Measurements from ENCODE around the gene RNF181.
A peak's percentile ranks its signal among the peaks of the same experiment; 100 is the strongest.
"Not testable (repeated sequence)": the region's sequence is repeated elsewhere in the genome, so short reads cannot be mapped to it uniquely, and the experiment has no call there.

Gene RNF181

DNA sequence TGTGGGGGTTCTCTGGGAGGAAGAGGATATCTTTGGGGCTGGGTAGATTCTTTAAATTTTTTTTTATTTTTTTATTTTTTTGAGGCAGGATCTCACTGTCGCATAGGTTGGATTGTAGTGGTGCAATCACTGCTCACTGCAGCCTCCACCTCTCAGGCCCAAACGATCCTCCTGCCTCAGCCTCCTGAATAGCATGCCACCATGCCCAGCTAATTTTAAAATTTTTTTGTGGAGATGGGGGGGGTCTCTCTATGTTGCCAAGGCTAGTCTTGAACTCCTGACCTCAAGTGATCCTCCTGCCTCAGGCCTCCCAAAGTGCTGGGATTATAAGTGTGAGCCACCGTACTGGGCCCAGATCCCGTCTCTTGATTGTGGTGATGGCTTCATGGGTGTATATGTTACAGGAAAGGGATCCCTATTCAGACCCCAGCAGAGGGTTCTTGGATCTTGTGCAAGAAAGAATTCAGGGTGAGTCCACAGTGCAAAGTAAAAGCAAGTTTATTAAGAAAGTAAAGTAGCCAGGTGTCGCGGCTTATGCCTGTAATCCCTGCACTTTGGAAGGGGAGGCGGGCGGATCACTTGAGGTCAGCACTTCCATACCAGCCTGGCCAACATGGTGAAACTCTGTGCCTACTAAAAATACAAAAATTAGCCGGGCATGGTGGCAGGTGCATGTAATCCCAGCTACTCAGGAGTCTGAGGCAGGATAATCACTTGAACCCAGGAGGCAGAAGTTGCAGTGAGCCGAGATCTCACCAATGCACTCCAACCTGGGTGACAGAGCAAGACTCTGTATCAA lies 18.4 kb downstream of the RNF181 start:
- Histone ChIP-seq H3K9ac (ENCODE audit: low read length) (no peak overlapping the region), H3K36me3 (ENCODE audit: control insufficient read depth, insufficient read depth, low read length) (no peaks in the 10 kb centered on the region), H3K27me3 (ENCODE audit: control insufficient read depth, insufficient read depth, low read length) (no peaks in the 10 kb centered on the region), H3K9me3 (ENCODE audit: control insufficient read depth, low read length) (no peaks in the 10 kb centered on the region), H3K4me1 (ENCODE audit: control insufficient read depth, insufficient read depth, low read length) (peaks cover 14% of the 10 kb centered on the region), H3K4me3 (ENCODE audit: low read length) (no peak overlapping the region)

DNA sequence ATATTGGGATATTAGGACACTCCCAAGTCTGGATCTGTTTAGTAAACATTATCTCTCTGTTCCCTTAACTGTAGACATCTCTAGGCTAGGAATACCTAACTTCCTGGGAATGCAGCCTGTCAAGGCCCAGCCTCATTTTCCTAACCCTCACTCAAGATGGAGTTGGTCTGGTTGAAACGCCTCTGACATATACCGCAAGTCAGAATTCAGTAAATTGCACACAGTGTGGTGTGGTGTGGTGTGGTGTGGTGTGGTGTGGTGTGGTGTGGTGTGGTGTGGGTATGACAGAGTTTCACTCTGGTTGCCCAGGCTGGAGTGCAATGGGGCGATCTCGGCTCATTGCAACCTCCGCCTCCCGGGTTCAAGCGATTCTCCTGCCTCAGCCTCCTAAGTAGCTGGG lies 19.2 kb downstream of the RNF181 start:
- not testable (repeated sequence) for H3K27me3 ChIP-seq (ENCODE audit: control insufficient read depth, insufficient read depth, low read length); H3K9me3 ChIP-seq (ENCODE audit: control insufficient read depth, low read length); H3K36me3 ChIP-seq (ENCODE audit: control insufficient read depth, insufficient read depth, low read length); H3K4me3 ChIP-seq (ENCODE audit: low read length); H3K9ac ChIP-seq (ENCODE audit: low read length)
- H3K4me1 ChIP-seq (ENCODE audit: control insufficient read depth, insufficient read depth, low read length) = peaks cover 14% of the 10 kb centered on the region

DNA sequence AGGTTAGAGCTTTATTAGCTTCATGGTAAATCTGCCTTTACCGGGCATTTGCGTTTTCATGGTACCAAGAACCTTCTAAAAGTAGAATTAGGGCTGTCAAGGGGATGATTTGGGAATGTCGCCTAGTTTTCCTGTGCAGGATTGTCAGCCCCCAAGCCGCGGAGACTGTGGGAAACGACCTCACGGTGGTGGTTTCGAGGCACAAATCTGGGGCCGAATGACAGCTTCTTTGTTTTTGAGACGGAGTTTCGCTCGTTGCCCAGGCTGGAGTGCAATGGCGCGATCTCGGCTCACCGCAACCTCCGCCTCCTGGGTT lies 19.8 kb downstream of the RNF181 start:
- Histone ChIP-seq H3K36me3 (ENCODE audit: control insufficient read depth, insufficient read depth, low read length) (no peaks in the 10 kb centered on the region), H3K9me3 (ENCODE audit: control insufficient read depth, low read length) (no peaks in the 10 kb centered on the region), H3K27me3 (ENCODE audit: control insufficient read depth, insufficient read depth, low read length) (no peaks in the 10 kb centered on the region), H3K4me3 (ENCODE audit: low read length) (no peak overlapping the region), H3K9ac (ENCODE audit: low read length) (peak overlapping the region; percentile 89), H3K4me1 (ENCODE audit: control insufficient read depth, insufficient read depth, low read length) (peaks cover 10% of the 10 kb centered on the region)

DNA sequence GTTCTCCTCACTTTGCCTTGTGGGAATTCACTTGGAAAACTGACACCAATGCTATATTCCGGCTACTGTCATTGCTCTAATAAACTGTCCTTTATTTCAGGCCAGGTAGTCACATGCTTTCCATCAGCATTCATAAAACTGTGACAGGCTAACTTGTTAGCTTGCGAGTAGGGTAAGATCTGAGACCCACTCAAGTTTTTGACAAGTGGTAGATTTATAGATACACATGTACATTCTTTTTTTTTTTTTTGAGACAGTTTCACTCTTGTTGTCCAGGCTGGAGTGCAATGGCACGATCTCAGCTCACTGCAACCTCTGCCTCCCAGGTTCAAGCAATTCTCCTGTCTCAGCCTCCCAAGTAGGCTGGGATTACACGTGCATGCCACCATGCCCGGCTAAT lies 22.2 kb downstream of the RNF181 start:
- not testable (repeated sequence) for H3K9ac ChIP-seq (ENCODE audit: low read length); H3K4me1 ChIP-seq (ENCODE audit: control insufficient read depth, insufficient read depth, low read length); H3K36me3 ChIP-seq (ENCODE audit: control insufficient read depth, insufficient read depth, low read length); H3K4me3 ChIP-seq (ENCODE audit: low read length); H3K27me3 ChIP-seq (ENCODE audit: control insufficient read depth, insufficient read depth, low read length); H3K9me3 ChIP-seq (ENCODE audit: control insufficient read depth, low read length)

DNA sequence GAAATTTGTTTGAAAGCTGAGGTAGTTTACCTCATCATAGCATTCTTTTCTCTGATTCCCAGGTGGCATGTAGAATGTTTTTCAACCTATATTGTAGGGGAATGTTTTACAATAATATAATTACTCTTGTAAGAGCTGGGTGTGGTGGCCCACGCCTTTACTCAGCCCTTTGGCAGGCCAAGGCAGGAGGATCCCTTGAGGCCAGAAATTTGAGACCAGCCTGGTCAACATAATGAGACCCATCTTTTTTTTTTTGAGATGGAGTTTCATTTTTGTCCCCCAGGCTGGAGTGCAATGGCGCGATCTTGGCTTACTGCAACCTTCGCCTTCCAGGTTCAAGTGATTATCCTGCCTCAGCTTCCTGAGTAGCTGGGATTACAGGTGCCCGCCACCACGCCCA lies 24.1 kb downstream of the RNF181 start:
- no peak overlapping the region for H3K4me3 ChIP-seq (ENCODE audit: low read length)
- peaks cover 9% of the 10 kb centered on the region for H3K4me1 ChIP-seq (ENCODE audit: control insufficient read depth, insufficient read depth, low read length)
- no peaks in the 10 kb centered on the region for H3K9me3 ChIP-seq (ENCODE audit: control insufficient read depth, low read length)
- no peak overlapping the region for H3K9ac ChIP-seq (ENCODE audit: low read length)
- peaks cover 11% of the 10 kb centered on the region for H3K36me3 ChIP-seq (ENCODE audit: control insufficient read depth, insufficient read depth, low read length)
- no peaks in the 10 kb centered on the region for H3K27me3 ChIP-seq (ENCODE audit: control insufficient read depth, insufficient read depth, low read length)

DNA sequence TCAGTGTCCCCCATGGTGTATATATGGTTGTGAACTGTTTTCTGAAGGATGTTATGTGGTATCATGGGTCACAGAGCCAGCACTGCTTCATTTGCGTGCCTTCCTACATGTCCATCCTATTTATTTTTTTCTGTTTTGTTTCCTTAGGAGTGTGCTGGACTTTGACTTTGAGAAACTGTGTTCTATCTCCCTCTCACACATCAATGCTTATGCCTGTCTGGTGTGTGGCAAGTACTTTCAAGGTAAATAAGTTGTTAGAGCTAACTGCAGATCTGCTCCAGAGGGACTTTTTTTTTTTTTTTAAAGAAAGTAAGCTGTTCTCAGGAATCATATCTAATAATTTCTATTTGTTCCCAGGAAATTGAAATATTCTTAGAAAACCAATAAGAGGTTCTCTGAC lies 25.8 kb downstream of the RNF181 start:
- H3K4me3 ChIP-seq (ENCODE audit: low read length) = no peak overlapping the region
- H3K36me3 ChIP-seq (ENCODE audit: control insufficient read depth, insufficient read depth, low read length) = peaks cover 11% of the 10 kb centered on the region
- no peaks in the 10 kb centered on the region for H3K27me3 ChIP-seq (ENCODE audit: control insufficient read depth, insufficient read depth, low read length)
- no peaks in the 10 kb centered on the region for H3K9me3 ChIP-seq (ENCODE audit: control insufficient read depth, low read length)
- H3K9ac ChIP-seq (ENCODE audit: low read length) = no peak overlapping the region
- peaks cover 9% of the 10 kb centered on the region for H3K4me1 ChIP-seq (ENCODE audit: control insufficient read depth, insufficient read depth, low read length)

DNA sequence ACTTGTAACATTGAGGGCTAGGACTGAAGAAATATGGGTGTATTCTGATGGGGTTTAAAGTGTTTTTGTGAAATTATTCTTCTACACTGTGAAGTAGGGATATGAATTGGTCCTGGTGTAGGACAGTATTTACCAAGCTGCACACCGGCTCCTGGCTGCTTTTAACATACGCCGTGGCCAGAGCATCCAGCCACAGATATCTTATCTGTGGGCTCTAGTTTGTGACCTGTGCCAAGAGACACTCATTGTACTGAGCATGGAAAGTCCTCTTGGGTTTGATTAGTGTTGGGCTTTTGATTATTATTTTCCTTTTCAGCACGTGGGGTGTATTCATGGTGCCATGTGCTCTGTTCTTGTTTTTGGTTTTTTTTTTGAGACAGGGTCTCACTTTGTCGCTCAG lies 28.4 kb downstream of the RNF181 start:
- Histone ChIP-seq H3K9me3 (ENCODE audit: control insufficient read depth, low read length) (no peaks in the 10 kb centered on the region), H3K27me3 (ENCODE audit: control insufficient read depth, insufficient read depth, low read length) (no peaks in the 10 kb centered on the region), H3K4me3 (ENCODE audit: low read length) (no peak overlapping the region), H3K4me1 (ENCODE audit: control insufficient read depth, insufficient read depth, low read length) (no peaks in the 10 kb centered on the region), H3K9ac (ENCODE audit: low read length) (no peak overlapping the region), H3K36me3 (ENCODE audit: control insufficient read depth, insufficient read depth, low read length) (peaks cover 11% of the 10 kb centered on the region)

DNA sequence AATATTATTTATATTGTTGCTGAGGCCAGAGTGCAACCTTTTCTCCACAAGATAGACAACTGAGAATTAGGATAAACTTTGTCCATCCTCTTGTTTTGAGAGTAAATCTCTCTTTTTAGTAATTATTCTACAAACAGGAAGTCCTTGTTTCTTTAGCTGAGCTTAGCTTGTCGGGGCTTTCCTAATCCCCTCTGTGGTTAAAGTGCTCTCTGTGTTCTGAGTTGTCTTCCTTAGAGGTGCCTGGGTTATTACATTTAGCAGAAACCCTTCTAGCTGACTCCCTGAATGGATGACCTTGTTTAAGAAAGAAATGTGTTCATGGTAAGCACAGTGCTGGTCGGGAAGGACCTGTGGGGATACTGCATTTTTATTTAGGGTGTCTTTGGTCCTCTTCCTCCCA lies 33.1 kb downstream of the RNF181 start:
- Histone ChIP-seq H3K27me3 (ENCODE audit: control insufficient read depth, insufficient read depth, low read length) (no peaks in the 10 kb centered on the region), H3K4me3 (ENCODE audit: low read length) (no peak overlapping the region), H3K4me1 (ENCODE audit: control insufficient read depth, insufficient read depth, low read length) (no peaks in the 10 kb centered on the region), H3K9me3 (ENCODE audit: control insufficient read depth, low read length) (no peaks in the 10 kb centered on the region), H3K36me3 (ENCODE audit: control insufficient read depth, insufficient read depth, low read length) (peaks cover 8% of the 10 kb centered on the region), H3K9ac (ENCODE audit: low read length) (no peak overlapping the region)

DNA sequence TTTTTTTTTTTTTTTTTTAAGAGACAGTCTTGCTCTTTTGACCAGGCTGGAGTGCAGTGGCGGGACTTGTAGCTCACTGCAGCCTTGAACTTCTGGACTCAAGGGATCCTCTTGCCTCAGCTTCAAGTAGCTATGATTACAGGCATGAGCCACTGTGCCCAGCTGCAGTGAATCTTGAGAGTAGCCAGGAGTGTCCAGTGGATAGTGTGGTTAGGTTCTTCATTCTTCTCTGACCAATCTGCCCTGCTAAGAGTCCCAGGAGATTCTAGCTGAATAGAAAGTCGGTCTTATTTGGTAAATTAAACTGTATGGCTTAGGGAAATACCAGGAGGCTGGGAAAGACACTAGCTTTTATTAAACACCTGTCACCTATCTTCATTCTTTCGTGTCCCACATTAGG lies 35.8 kb downstream of the RNF181 start:
- Histone ChIP-seq H3K27me3 (ENCODE audit: control insufficient read depth, insufficient read depth, low read length) (no peaks in the 10 kb centered on the region), H3K4me1 (ENCODE audit: control insufficient read depth, insufficient read depth, low read length) (no peaks in the 10 kb centered on the region), H3K36me3 (ENCODE audit: control insufficient read depth, insufficient read depth, low read length) (no peaks in the 10 kb centered on the region), H3K9ac (ENCODE audit: low read length) (no peak overlapping the region), H3K9me3 (ENCODE audit: control insufficient read depth, low read length) (no peaks in the 10 kb centered on the region), H3K4me3 (ENCODE audit: low read length) (no peak overlapping the region)

DNA sequence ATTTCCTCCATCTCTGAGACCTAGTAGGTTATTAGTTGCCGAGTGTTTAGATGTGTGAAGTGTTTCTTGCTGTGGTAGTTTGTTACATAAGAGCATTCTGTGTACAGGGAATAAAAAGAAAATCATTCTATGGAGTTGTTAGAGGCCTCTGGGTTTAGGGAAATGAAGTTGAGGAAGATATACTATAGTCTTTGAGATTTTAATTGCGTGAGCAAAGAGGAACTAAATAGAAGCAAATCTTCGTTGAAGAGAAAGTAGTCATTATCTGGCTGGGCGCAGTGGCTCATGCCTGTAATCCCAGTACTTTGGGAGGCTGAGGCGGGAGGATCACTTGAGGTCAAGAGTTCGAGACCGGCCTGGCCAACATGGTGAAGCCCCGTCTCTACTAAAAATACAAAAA lies 39.5 kb downstream of the RNF181 start:
- Histone ChIP-seq H3K36me3 (ENCODE audit: control insufficient read depth, insufficient read depth, low read length) (no peaks in the 10 kb centered on the region), H3K9me3 (ENCODE audit: control insufficient read depth, low read length) (no peaks in the 10 kb centered on the region), H3K9ac (ENCODE audit: low read length) (no peak overlapping the region), H3K27me3 (ENCODE audit: control insufficient read depth, insufficient read depth, low read length) (no peaks in the 10 kb centered on the region), H3K4me3 (ENCODE audit: low read length) (no peak overlapping the region), H3K4me1 (ENCODE audit: control insufficient read depth, insufficient read depth, low read length) (no peaks in the 10 kb centered on the region)

DNA sequence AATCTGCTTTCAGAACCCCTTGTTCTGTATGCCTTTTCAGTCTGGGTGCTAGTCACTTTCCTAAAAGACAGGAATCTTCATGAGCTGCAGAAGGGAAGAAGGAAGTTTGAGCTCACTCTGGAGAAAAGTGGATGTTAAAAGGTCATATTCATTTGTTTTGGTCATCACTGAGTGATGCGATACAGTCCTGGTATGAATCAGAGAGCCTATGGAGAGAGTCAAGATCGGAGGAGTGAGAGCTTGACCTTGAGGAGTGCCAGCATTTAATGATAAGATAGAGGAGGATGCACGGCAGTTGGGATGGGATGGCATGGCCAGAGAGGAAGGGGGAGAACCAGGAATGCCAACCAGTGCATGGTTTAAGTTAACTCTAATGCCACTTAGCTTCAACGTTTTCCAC lies 40.1 kb downstream of the RNF181 start:
- H3K9me3 ChIP-seq (ENCODE audit: control insufficient read depth, low read length) = no peaks in the 10 kb centered on the region
- H3K36me3 ChIP-seq (ENCODE audit: control insufficient read depth, insufficient read depth, low read length) = no peaks in the 10 kb centered on the region
- H3K4me3 ChIP-seq (ENCODE audit: low read length) = no peak overlapping the region

DNA sequence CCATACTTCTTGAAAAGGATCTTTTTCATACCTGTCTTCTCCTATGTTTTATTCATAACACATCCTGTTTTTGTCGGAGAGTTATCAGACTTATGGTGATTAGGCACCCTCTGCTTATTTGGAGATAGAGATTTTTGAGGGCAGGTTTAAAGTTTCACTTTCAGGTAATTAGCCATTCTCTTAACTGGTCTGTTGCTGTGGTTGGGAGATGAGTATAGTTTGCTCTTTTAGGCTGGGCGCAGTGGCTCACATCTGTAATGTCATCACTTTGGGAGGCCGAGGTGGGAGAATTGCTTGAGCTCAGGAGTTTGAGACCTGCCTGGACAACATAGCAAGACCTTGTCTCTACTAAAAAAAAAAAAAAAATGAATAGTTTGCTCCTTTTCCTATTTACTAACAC lies 47.2 kb downstream of the RNF181 start:
- Histone ChIP-seq H3K4me1 (ENCODE audit: control insufficient read depth, insufficient read depth, low read length) (no peaks in the 10 kb centered on the region), H3K27me3 (ENCODE audit: control insufficient read depth, insufficient read depth, low read length) (no peaks in the 10 kb centered on the region), H3K9ac (ENCODE audit: low read length) (no peak overlapping the region), H3K36me3 (ENCODE audit: control insufficient read depth, insufficient read depth, low read length) (peaks cover 11% of the 10 kb centered on the region), H3K4me3 (ENCODE audit: low read length) (no peak overlapping the region), H3K9me3 (ENCODE audit: control insufficient read depth, low read length) (no peaks in the 10 kb centered on the region)

More for the DNA sequence above, 40.1 kb downstream of the RNF181 start:
- Histone ChIP-seq H3K27me3 (ENCODE audit: control insufficient read depth, insufficient read depth, low read length) (no peaks in the 10 kb centered on the region), H3K9ac (ENCODE audit: low read length) (no peak overlapping the region), H3K4me1 (ENCODE audit: control insufficient read depth, insufficient read depth, low read length) (no peaks in the 10 kb centered on the region)

DNA sequence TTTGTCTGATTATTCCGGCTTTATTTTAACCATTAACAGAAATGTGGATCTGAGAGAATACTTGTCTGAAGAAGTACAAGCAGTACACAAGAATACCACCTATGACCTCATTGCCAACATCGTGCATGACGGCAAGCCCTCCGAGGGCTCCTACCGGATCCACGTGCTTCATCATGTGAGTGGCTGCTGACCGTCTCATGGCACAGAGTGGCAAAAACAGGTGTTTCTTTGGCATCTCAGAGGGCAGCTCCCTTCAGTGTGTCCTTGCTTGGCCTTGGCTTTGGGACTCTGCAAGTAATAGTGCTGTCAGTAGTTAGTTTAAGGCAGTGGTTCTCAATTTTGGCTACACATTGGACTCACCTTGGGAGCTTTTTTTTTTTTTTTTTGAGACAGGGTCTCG lies 49.4 kb downstream of the RNF181 start:
- H3K27me3 ChIP-seq (ENCODE audit: control insufficient read depth, insufficient read depth, low read length) = no peaks in the 10 kb centered on the region
- H3K4me3 ChIP-seq (ENCODE audit: low read length) = no peak overlapping the region
- no peaks in the 10 kb centered on the region for H3K4me1 ChIP-seq (ENCODE audit: control insufficient read depth, insufficient read depth, low read length)
- no peak overlapping the region for H3K9ac ChIP-seq (ENCODE audit: low read length)
- H3K9me3 ChIP-seq (ENCODE audit: control insufficient read depth, low read length) = no peaks in the 10 kb centered on the region
- peaks cover 22% of the 10 kb centered on the region for H3K36me3 ChIP-seq (ENCODE audit: control insufficient read depth, insufficient read depth, low read length)

All from mucosa of stomach (tissue), 1 donor.